GM12864 (cell line): Measurements from ENCODE around the gene FAM193B.
"Not testable (repeated sequence)": the region's sequence is repeated elsewhere in the genome, so short reads cannot be mapped to it uniquely, and the experiment has no call there.

Experiments
- DNase-seq: peaks from one replicate; pipeline ENCODE4 v3.0.0-alpha.2; 2011; ENCODE audit warnings: low read depth
- H3K4me3 ChIP-seq: 2 replicates; pipeline ENCODE4 v1.5.1; 2011; ENCODE audit warnings: mild to moderate bottlenecking, low read depth, low read length, control low read depth
- CTCF ChIP-seq: IDR thresholded peaks from 2 replicates; pipeline ENCODE4 v1.5.1; 2011; ENCODE audit warnings: low read depth, mild to moderate bottlenecking, moderate library complexity, low read length, control low read depth, inconsistent platforms; ENCODE audit errors: missing control alignments

Gene FAM193B

DNA sequence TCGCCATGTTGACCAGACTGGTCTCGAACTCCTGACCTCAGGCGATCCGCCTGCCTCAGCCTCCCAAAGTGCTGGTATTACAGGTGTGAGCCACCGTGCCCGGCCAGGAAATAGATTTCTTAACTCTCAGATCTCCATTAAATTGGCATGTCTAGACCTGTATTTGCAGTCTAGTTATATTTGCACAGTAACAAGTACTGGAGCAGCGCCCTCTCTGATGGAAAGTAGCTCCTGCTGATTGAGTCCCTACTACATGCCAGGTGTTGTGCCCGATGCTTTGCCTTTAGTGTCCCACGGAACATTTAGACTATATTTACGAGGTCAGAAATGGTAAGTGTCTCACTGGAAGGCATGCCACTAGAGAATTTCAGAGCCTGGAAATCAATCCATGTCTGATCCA is 21.8 kb upstream of the FAM193B start:
- DNase-seq, result no peak
- TF ChIP-seq CTCF, result no peak
- H3K4me3 ChIP-seq, result no peak overlapping the region

- no peak for TF ChIP-seq CTCF
- no peak overlapping the region for H3K4me3 ChIP-seq
- DNase-seq, result no peak
Observed at GRCh38 chr5:177575488-177575887, 21.1 kb upstream of the FAM193B start.

GRCh38 chr5:177569894-177570293 is 15.5 kb upstream of the FAM193B start:
- no peak overlapping the region for H3K4me3 ChIP-seq
- no peak for DNase-seq
- TF ChIP-seq CTCF, result no peak

- H3K4me3 ChIP-seq, result no peak overlapping the region
- no peak for TF ChIP-seq CTCF
- no peak for DNase-seq
Observed at GRCh38 chr5:177568326-177568725, 14.0 kb upstream of the FAM193B start.

GRCh38 chr5:177565046-177565445 is 10.7 kb upstream of the FAM193B start:
- no peak for DNase-seq
- no peak for TF ChIP-seq CTCF
- no peak overlapping the region for H3K4me3 ChIP-seq

DNA sequence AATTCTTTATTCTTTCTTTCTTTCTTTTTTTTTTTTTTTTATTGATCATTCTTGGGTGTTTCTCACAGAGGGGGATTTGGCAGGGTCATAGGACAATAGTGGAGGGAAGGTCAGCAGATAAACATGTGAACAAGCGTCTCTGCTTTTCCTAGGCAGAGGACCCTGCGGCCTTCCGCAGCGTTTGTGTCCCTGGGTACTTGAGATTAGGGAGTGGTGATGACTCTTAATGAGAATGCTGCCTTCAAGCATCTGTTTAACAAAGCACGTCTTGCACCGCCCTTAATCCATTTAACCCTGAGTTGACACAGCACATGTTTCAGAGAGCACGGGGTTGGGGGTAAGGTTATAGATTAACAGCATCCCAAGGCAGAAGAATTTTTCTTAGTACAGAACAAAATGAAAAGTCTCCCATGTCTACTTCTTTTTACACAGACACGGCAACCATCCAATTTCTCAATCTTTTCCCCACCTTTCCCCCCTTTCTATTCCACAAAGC is 5.1 kb upstream of the FAM193B start:
- DNase-seq, H3K4me3 ChIP-seq: not testable (repeated sequence)

GRCh38 chr5:177557796-177558195 is 3.4 kb upstream of the FAM193B start:
- no peak for DNase-seq
- no peak for TF ChIP-seq CTCF
- H3K4me3 ChIP-seq, result no peak overlapping the region
